G401.6 (cell line): ENCODE results near the gene PTPN11.
"Not testable (repeated sequence)": the region's sequence is repeated elsewhere in the genome, so short reads cannot be mapped to it uniquely, and the experiment has no call there.

Source experiments
- FAIRE-seq: peaks from 2 replicates; lab custom pipeline; 2012; peaks lifted over from hg19 to GRCh38; lab: Jason Lieb, UNC

The PTPN11 gene

DNA sequence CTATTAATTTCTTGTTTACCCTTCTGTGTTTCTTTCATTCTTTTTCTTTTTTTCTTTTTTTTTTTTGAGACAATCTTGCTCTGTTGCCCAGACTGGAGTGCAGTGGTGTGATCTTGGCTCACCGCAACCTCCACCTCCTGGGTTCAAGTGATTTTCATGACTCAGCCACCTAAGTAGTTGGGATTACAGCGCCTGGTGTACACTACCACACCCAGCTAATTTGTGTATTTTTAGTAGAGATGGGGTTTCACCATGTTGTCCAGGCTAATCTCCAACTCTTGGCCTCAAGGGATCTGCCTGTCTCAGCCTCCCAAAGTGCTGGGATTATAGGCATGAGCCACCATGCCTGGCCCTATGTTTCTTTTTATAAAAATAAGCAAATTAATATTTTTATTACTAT is 29.4 kb downstream of the PTPN11 start:
- not testable (repeated sequence) for FAIRE-seq

DNA sequence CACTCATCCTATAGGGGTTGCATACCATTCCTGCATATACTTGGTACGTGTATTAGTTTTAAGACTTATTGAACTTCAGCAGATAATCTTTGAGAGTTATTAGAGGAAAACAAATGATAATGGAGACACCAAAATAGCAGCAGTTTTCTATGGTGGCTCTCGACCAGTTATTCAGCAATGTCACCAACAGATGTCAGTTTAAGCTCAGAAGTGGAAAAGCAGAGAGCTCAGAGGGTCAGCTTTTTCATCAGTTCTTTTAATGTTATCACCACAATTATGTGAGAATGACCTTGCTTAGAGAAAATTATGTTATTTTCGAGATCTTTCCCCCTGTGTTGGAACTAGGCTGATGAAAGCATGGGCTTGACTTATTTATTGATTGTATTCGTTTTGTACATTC is 32.0 kb downstream of the PTPN11 start:
- FAIRE-seq = no peak

- no peak for FAIRE-seq
Measured at GRCh38 chr12:112456029-112456428, 37.3 kb downstream of the PTPN11 start.

DNA sequence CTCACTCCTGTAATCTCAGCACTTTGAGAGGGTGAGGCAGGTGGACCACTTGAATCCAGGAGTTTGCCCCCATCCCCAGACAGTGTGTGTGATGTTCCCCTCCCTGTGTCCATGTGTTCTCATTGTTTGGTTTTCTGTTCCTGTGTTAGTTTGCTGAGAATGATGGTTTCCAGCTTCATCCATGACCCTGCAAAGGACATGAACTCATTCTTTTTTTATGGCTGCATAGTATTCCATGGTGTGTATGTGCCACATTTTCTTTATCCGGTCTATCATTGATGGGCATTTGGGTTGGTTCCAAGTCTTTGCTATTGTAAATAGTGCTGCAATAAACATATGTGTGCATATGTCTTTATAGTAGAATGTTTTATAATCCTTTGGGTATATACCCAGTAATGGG is 38.4 kb downstream of the PTPN11 start:
- not testable (repeated sequence) for FAIRE-seq

DNA sequence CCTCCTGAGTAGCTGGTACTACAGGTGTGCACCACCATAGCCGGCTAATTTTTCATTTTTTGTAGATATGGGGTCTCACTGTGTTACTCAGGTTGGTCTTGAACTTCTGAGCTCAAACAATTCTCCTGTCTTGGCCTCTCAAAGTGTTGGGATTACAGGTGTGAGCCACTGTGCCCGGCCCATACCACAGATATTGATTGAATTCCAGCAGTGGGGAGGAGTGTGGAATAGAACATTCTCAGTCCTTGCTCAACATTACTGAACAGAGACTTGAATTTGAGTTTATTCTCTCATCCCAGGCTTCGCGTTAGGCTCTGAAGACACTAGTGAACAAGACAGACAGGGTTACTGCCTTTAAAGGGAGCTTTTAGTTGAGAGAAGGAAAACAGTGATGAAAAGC is 39.6 kb downstream of the PTPN11 start:
- FAIRE-seq = no peak

GRCh38 chr12:112458751-112459150 is 40.0 kb downstream of the PTPN11 start:
- FAIRE-seq = no peak

- no peak for FAIRE-seq
Measured at GRCh38 chr12:112463478-112463877, 44.7 kb downstream of the PTPN11 start.

GRCh38 chr12:112464605-112465004 is 45.9 kb downstream of the PTPN11 start:
- FAIRE-seq = no peak

DNA sequence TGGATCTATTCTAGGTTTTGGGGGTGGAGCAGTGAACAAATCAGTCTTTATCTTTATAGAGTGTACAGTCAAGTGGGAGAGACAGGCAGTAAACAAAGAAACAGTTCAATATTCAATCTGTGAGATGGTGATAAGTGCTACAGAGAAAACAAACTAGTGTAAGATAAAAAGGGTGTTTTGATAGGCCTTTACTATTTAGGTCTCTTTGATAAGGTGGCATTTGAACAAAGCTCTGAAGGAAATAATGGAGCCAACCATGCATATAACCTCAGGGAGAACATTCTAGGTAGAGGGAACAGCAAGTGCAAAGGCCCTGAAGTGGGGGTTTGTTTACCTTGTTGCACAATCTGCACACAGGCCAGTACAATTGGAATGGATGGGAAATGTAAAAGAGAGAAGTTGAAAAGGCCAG is 47.3 kb downstream of the PTPN11 start:
- FAIRE-seq = no peak

GRCh38 chr12:112466835-112467234 is 48.1 kb downstream of the PTPN11 start:
- FAIRE-seq = no peak

- FAIRE-seq = no peak
Measured at GRCh38 chr12:112468046-112468445, 49.3 kb downstream of the PTPN11 start.

DNA sequence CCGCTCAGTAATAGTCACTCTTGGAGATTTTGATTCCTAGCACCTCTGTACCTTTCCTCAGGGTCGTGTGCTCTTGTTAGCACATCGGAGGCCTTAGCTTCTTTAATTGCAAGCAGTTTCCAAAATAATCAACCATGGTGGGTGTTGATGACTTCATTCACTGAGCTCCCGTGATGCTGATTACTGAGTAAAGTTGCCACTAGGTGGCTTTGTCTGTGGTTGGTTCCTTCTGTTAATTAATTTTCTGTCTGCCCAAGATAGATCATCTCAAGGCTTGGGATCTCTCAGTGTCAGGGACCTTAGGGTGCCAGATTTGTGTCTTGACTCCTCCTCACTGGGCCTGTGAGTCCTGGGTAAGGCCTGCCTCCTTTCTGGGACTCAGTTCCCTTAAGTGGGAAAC is 54.3 kb downstream of the PTPN11 start:
- FAIRE-seq = no peak

- no peak for FAIRE-seq
Measured at GRCh38 chr12:112479413-112479812, 60.7 kb downstream of the PTPN11 start.

DNA sequence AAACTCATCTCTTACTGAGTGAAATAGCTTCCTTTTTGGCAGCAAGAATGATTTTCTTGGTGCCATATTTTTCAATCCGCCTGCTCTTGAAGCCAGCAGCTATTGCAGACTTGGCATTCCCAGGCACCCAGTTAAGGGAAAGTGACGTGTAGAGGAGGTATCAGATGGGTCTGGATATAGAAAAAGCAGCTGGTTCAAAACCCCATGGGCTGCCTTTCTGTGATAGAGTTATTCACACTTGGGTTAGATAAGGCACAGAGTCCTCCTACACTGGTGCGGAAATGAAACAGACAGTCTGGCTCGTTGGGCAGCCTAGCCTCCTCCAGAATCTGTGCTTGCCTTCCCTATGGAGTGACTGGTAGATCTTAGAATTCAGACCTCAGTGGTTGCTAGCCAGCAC is 62.2 kb downstream of the PTPN11 start:
- no peak for FAIRE-seq

GRCh38 chr12:112482733-112483132 is 64.0 kb downstream of the PTPN11 start:
- no peak for FAIRE-seq

GRCh38 chr12:112486361-112486760 is 67.6 kb downstream of the PTPN11 start:
- no peak for FAIRE-seq

DNA sequence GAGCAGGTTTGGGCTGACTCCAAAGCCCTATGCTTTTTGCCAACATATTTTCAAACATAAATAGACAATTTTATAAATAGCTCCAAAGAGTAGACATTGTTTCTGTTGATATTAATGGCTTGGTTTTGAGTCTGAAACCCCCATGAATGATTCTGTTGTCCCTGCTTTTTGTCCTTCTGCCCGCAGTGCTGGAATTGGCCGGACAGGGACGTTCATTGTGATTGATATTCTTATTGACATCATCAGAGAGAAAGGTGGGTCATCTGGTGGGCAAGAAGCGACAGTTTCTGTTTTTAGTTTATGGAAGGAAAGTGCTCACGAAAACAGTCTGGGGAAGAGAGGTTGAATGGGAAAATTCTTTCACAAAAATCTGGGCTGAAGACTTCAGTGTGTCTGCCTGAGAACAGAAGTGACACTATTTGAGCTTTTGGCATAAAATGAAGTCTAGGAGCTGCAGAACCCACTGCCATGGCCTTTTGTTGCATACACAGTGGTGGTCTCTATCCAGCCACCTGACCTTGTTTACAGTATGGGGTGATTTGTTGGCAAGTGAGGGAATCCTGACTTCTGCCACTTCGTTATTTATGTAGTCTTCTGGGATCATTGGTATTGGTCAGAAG is 69.6 kb downstream of the PTPN11 start:
- FAIRE-seq = no peak

DNA sequence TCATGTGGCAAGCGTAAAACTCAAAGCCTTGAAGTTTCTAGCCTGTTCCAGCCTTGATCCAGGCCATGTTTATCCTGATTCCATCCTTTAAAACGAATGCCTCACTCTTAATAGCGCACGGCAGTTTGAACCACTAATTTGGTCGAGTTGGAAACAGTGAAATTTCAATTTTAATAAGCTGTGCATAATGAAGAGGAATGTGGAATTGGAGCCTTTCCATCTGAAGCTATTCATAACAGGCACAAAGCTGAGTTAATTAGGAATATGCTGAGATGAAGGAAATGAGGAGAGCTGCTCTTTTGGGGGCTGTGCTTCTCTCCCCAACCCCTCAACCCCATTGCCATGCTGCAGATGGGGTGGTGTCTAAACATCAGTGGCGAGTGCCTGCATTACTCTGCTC is 70.7 kb downstream of the PTPN11 start:
- FAIRE-seq = no peak

DNA sequence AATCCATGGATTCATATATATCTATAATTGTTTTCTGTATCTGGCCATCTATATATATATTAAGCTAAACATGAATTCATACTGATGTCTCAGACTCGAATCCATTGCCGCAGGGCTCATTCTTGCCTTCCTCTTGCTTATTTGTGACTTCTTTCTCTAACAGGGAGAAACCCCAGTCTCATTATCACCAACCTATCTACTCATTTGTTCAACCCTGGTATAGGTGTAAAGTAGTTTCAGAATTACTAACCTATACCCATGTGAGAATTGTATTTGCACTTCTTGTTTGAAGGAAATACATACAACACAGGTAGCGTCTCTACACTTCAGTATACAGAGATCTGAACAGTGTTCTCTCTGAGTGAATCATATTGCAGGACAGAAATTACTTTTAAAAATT is 77.7 kb downstream of the PTPN11 start:
- FAIRE-seq = no peak

GRCh38 chr12:112498580-112498979 is 79.8 kb downstream of the PTPN11 start:
- FAIRE-seq = no peak

DNA sequence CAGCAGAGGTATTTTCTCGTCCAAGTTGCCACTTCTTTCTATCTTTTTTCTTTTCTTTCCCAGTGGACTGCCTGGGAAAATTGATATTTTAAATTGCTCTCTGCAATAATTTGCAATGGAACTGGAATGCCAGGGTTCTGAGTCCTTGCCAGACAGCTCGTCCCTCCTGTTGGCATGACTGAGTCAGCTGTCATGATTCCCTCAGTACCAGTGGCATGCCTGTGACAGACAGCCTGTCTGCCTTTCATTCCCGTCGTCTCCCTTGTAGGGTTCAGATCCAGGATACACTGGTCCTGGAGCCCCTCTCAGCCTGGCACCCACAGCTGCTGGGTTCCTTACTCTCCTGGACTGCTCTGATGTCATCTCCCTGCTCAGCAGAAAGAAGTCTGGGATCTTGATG is 84.8 kb downstream of the PTPN11 start:
- no peak for FAIRE-seq

- FAIRE-seq = no peak
Measured at GRCh38 chr12:112506513-112507166, 87.9 kb downstream of the PTPN11 start.

DNA sequence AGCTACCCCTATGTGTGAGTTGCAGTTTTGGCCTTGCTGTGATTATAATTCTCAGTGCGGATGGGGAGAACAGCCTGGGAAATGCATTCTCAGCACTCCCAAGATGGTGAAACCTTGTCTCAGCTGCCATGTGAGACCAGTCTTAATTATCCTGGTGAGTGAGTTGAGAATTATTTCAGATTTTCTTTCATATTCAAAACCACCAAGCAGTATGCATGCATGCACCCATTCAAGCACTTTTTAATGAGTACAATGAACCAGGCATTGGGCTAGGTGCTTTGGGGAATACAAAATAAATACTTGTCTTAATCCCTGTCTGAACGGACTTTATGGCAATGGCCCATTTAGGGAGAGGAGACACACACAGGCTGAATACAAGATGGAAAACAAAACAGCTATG is 94.7 kb downstream of the PTPN11 start:
- no peak for FAIRE-seq

- FAIRE-seq = no peak
Measured at GRCh38 chr12:112514456-112514855, 95.7 kb downstream of the PTPN11 start.
